Upper lobe of left lung (tissue), 6 donors: ENCODE data around the gene RASGRP3. TPM values are rescaled to one million over a fixed set of nuclear protein-coding genes. Genes with fewer than 3 reads are reported as not detected.

ENCODE experiments used
- ATAC-seq, 2 donors: fragments of 200-7000 bp; cut with Tn5 transposase; one replicate each; pipeline ENCODE4 v1.9.1; 2022; ENCODE audit warnings: mild to moderate bottlenecking in 2 of 2, moderate library complexity in 2 of 2; ENCODE audit not compliant: low FRiP score in 2 of 2
- DNase-seq, 2 donors: peaks; one replicate each; pipeline ENCODE4 v3.0.0-alpha.2; 2019 to 2020
- H3K27ac ChIP-seq, 4 donors: fragments of 200-600 bp; sonication (generic); one replicate each; pipeline ENCODE4 v1.5.1; 2016 to 2019
- H3K27me3 ChIP-seq, 4 donors: fragments of 200-600 bp; sonication (generic); one replicate each; pipeline ENCODE4 v1.5.1; 2017 to 2019
- H3K36me3 ChIP-seq, 4 donors: fragments of 200-600 bp; sonication (generic); one replicate each; pipeline ENCODE4 v1.5.1; 2016 to 2019
- H3K4me1 ChIP-seq, 4 donors: fragments of 200-600 bp; sonication (generic); one replicate each; pipeline ENCODE4 v1.5.1; 2018 to 2019
- H3K4me3 ChIP-seq, 4 donors: fragments of 200-600 bp; sonication (generic); one replicate each; pipeline ENCODE4 v1.5.1; 2017 to 2019; ENCODE audit warnings: mild to moderate bottlenecking in 2 of 4, moderate library complexity in 1 of 4
- H3K9me3 ChIP-seq, 4 donors: fragments of 200-600 bp; sonication (generic); one replicate each; pipeline ENCODE4 v1.5.1; 2018 to 2019
- CTCF ChIP-seq, 6 experiments: fragments of 450-650 bp in 4 of 6; fragments of 200-600 bp in 2 of 6; sonication (generic) in 2 of 6; IDR thresholded peaks; one replicate each; pipeline ENCODE4 v1.5.1; 2016 to 2019; ENCODE audit warnings: antibody characterized with exemption in 6 of 6
- EP300 ChIP-seq, 4 donors: sonication (generic); formaldehyde crosslinking; IDR thresholded peaks; one replicate each; pipeline ENCODE4 v1.5.1; 2017; ENCODE audit warnings: antibody characterized with exemption in 4 of 4, control low read depth in 2 of 4
- POLR2A ChIP-seq, 4 donors: fragments of 450-650 bp; IDR thresholded peaks; one replicate each; pipeline ENCODE4 v1.5.1; 2016 to 2017; ENCODE audit warnings: antibody characterized with exemption in 4 of 4, mild to moderate bottlenecking in 2 of 4
- POLR2AphosphoS5 ChIP-seq, 2 donors: sonication (generic); formaldehyde crosslinking; IDR thresholded peaks; one replicate each; pipeline ENCODE4 v1.5.1; 2017; ENCODE audit warnings: antibody characterized with exemption in 2 of 2
- WGBS, 2 donors: methylation state at CpG; one replicate each; pipeline ENCODE4 v1.1.5; 2017 to 2018; 5-methylcytosine and 5-hydroxymethylcytosine counted together
- total RNA-seq, 6 donors: library from RNA; depleted of rRNA in 4 of 6; stranded (reverse); fragments of >200 nt in 4 of 6; gene quantifications; one replicate each; pipeline versions ENCODE4 v1.1.0 to v1.2.1, GENCODE V29; 2016 to 2021
- donor health status: DM: no; HTN: no; CAD: no; lungs with moderate emphysema.
- donor health status: DM: no; HTN: yes; CAD: no; lungs with severe emphysema.

RASGRP3 gene
- total RNA-seq, 6 donors from 2014 or later = 7.0 to 34.6 (median 14.1) TPM

- H3K27me3 ChIP-seq = no peaks in the 10 kb centered on the region
- TF ChIP-seq CTCF (IDR thresholded peaks at IDR 0.05) = no peak
- TF ChIP-seq EP300 (IDR thresholded peaks at IDR 0.05) = no peak
- TF ChIP-seq POLR2A (IDR thresholded peaks at IDR 0.05) = no peak
- TF ChIP-seq POLR2AphosphoS5 (IDR thresholded peaks at IDR 0.05) = no peak
- peak in 1 of 2 donors; percentile 35 for DNase-seq
- peak in 1 of 2 donors; percentile 41 for ATAC-seq
- peak overlapping the region in 3 of 4 donors; percentile 1 to 62 (median 27) for H3K27ac ChIP-seq
- H3K4me3 ChIP-seq = no peak overlapping the region
- WGBS, 2 donors = 37 to 60% methylated on average over 1 of the region's 1 CpG
- H3K4me1 ChIP-seq = peaks cover 4 to 26% (median 23%) of the 10 kb centered on the region in 4 donors
- no peaks in the 10 kb centered on the region for H3K9me3 ChIP-seq
- no peaks in the 10 kb centered on the region for H3K36me3 ChIP-seq
These were observed 76.5 kb downstream of the RASGRP3 start for GRCh38 chr2:33552758-33553461.

- DNase-seq = no peak
- H3K4me1 ChIP-seq = peaks cover 4 to 26% (median 23%) of the 10 kb centered on the region in 4 donors
- no peak overlapping the region for H3K4me3 ChIP-seq
- no peaks in the 10 kb centered on the region for H3K9me3 ChIP-seq
- TF ChIP-seq CTCF (IDR thresholded peaks at IDR 0.05) (no peak), POLR2A (IDR thresholded peaks at IDR 0.05) (no peak), POLR2AphosphoS5 (IDR thresholded peaks at IDR 0.05) (no peak), EP300 (IDR thresholded peaks at IDR 0.05) (no peak)
- ATAC-seq = no peak
- peak overlapping the region in 3 of 4 donors; percentile 59 to 78 (median 73) for H3K27ac ChIP-seq
- WGBS, 2 donors = 66 to 74% methylated on average over 3 of the region's 3 CpGs
- H3K27me3 ChIP-seq = no peaks in the 10 kb centered on the region
- peaks cover 0 to 6% (median 0%) of the 10 kb centered on the region in 4 donors for H3K36me3 ChIP-seq
These were observed 79.2 kb downstream of the RASGRP3 start for GRCh38 chr2:33555681-33556080.

GRCh38 chr2:33559328-33559727 lies 82.9 kb downstream of the RASGRP3 start:
- DNase-seq (no peak), ATAC-seq (no peak)
- peaks cover 3 to 14% (median 7%) of the 10 kb centered on the region in 4 donors for H3K4me1 ChIP-seq
- H3K4me3 ChIP-seq = no peak overlapping the region
- H3K27me3 ChIP-seq = no peaks in the 10 kb centered on the region
- H3K27ac ChIP-seq = no peak overlapping the region
- WGBS, 2 donors = 94 to 100% methylated on average over 3 of the region's 3 CpGs
- peaks cover 0 to 6% (median 0%) of the 10 kb centered on the region in 4 donors for H3K36me3 ChIP-seq
- no peak for TF ChIP-seq CTCF (IDR thresholded peaks at IDR 0.05)
- no peak for TF ChIP-seq EP300 (IDR thresholded peaks at IDR 0.05)
- TF ChIP-seq POLR2A (IDR thresholded peaks at IDR 0.05) = no peak
- TF ChIP-seq POLR2AphosphoS5 (IDR thresholded peaks at IDR 0.05) = no peak
- H3K9me3 ChIP-seq = no peaks in the 10 kb centered on the region

GRCh38 chr2:33560017-33560416 lies 83.6 kb downstream of the RASGRP3 start:
- Histone ChIP-seq H3K9me3 (no peaks in the 10 kb centered on the region), H3K27ac (no peak overlapping the region), H3K4me1 (peaks cover 0 to 7% (median 4%) of the 10 kb centered on the region in 4 donors), H3K27me3 (no peaks in the 10 kb centered on the region), H3K4me3 (no peak overlapping the region), H3K36me3 (peaks cover 0 to 6% (median 0%) of the 10 kb centered on the region in 4 donors)
- ATAC-seq (no peak), DNase-seq (no peak)
- WGBS, 2 donors = 62 to 72% methylated on average over 2 of the region's 2 CpGs
- TF ChIP-seq POLR2AphosphoS5 (IDR thresholded peaks at IDR 0.05) (no peak), EP300 (IDR thresholded peaks at IDR 0.05) (no peak), POLR2A (IDR thresholded peaks at IDR 0.05) (no peak), CTCF (IDR thresholded peaks at IDR 0.05) (no peak)

- no peaks in the 10 kb centered on the region for H3K9me3 ChIP-seq
- H3K4me1 ChIP-seq = no peaks in the 10 kb centered on the region
- no peak for TF ChIP-seq CTCF (IDR thresholded peaks at IDR 0.05)
- no peak for TF ChIP-seq POLR2AphosphoS5 (IDR thresholded peaks at IDR 0.05)
- no peak for TF ChIP-seq EP300 (IDR thresholded peaks at IDR 0.05)
- no peak for TF ChIP-seq POLR2A (IDR thresholded peaks at IDR 0.05)
- H3K27ac ChIP-seq = no peak overlapping the region
- no peak overlapping the region for H3K4me3 ChIP-seq
- DNase-seq (no peak), ATAC-seq (no peak)
- no peaks in the 10 kb centered on the region for H3K27me3 ChIP-seq
- H3K36me3 ChIP-seq = peaks cover 0 to 6% (median 0%) of the 10 kb centered on the region in 4 donors
These were observed 85.4 kb downstream of the RASGRP3 start for GRCh38 chr2:33561872-33562271.
